ENCODE data around the gene GNAL.

GRCh38 chr18:11840493-11840892, 151.4 kb downstream of the GNAL start:
- TF ChIP-seq CTCF (IDR thresholded peaks at IDR 0.05) = no peak
- no peak for TF ChIP-seq POLR2A (IDR thresholded peaks at IDR 0.05)
- no peak for TF ChIP-seq EP300 (IDR thresholded peaks at IDR 0.05)
- no peak for TF ChIP-seq POLR2AphosphoS5 (IDR thresholded peaks at IDR 0.05)
